ENCODE data around the gene TSSC4.

TSSC4 gene

GRCh38 chr11:2395211-2395730, 5.3 kb upstream of the TSSC4 start:
- H3K27ac ChIP-seq (ENCODE audit: low read depth, low read length): peak overlapping the region; percentile 100
- H3F3A ChIP-seq (ENCODE audit: control insufficient read depth, insufficient read depth): peaks cover 37% of the 10 kb centered on the region
- H3K36me3 ChIP-seq (ENCODE audit: control insufficient read depth, low read length): peaks cover 88% of the 10 kb centered on the region
- peaks cover 93% of the 10 kb centered on the region for H3K4me1 ChIP-seq (ENCODE audit: control insufficient read depth, low read length)
- peaks cover 64% of the 10 kb centered on the region for H3K79me2 ChIP-seq (ENCODE audit: control insufficient read depth, low read length)
- peak overlapping the region; percentile 89; the same call in 1 of the 2 replicates for H3K4me2 ChIP-seq (ENCODE audit: low read length)
- H3K9me3 ChIP-seq (ENCODE audit: control insufficient read depth, insufficient read depth, low read length): no peaks in the 10 kb centered on the region
- no peak for TF ChIP-seq EZH2phosphoT487 (IDR thresholded peaks at IDR 0.05; ENCODE audit: borderline replicate concordance, low read length)
- TF ChIP-seq CTCF (IDR thresholded peaks at IDR 0.05; ENCODE audit: low read depth, low read length, poor library complexity, severe bottlenecking): no peak
- H3K27me3 ChIP-seq (ENCODE audit: control insufficient read depth, low read length): no peaks in the 10 kb centered on the region
- H3K4me3 ChIP-seq (ENCODE audit: low read length): peak overlapping the region; percentile 87
- no peaks in the 10 kb centered on the region for H3K9me2 ChIP-seq (replicated peaks; ENCODE audit: control insufficient read depth, low read length)
- H4K20me1 ChIP-seq (ENCODE audit: control insufficient read depth, insufficient read depth, low read depth, low read length): peaks cover 2% of the 10 kb centered on the region; the same call in 1 of the 2 replicates

- Histone ChIP-seq H3K4me3 (ENCODE audit: low read length) (no peak overlapping the region), H3K9me3 (ENCODE audit: control insufficient read depth, insufficient read depth, low read length) (no peaks in the 10 kb centered on the region), H3K79me2 (ENCODE audit: control insufficient read depth, low read length) (peaks cover 61% of the 10 kb centered on the region), H3F3A (ENCODE audit: control insufficient read depth, insufficient read depth) (peaks cover 33% of the 10 kb centered on the region), H4K20me1 (ENCODE audit: control insufficient read depth, insufficient read depth, low read depth, low read length) (no peaks in the 10 kb centered on the region), H3K4me2 (ENCODE audit: low read length) (no peak overlapping the region), H3K36me3 (ENCODE audit: control insufficient read depth, low read length) (peaks cover 87% of the 10 kb centered on the region), H3K4me1 (ENCODE audit: control insufficient read depth, low read length) (peaks cover 88% of the 10 kb centered on the region), H3K9me2 (replicated peaks; ENCODE audit: control insufficient read depth, low read length) (no peaks in the 10 kb centered on the region), H3K27me3 (ENCODE audit: control insufficient read depth, low read length) (no peaks in the 10 kb centered on the region), H3K27ac (ENCODE audit: low read depth, low read length) (0 out of 2 replicates have a peak overlapping the region, but pooled peaks have one; percentile 100)
- TF ChIP-seq CTCF (IDR thresholded peaks at IDR 0.05; ENCODE audit: low read depth, low read length, poor library complexity, severe bottlenecking) (no peak), EZH2phosphoT487 (IDR thresholded peaks at IDR 0.05; ENCODE audit: borderline replicate concordance, low read length) (no peak)
These were observed 4.7 kb upstream of the TSSC4 start for GRCh38 chr11:2395856-2396255.

- peaks cover 61% of the 10 kb centered on the region for H3K79me2 ChIP-seq (ENCODE audit: control insufficient read depth, low read length)
- H3K9me3 ChIP-seq (ENCODE audit: control insufficient read depth, insufficient read depth, low read length): no peaks in the 10 kb centered on the region
- H3K4me3 ChIP-seq (ENCODE audit: low read length): no peak overlapping the region
- TF ChIP-seq EZH2phosphoT487 (IDR thresholded peaks at IDR 0.05; ENCODE audit: borderline replicate concordance, low read length): no peak
- H3K4me1 ChIP-seq (ENCODE audit: control insufficient read depth, low read length): peaks cover 83% of the 10 kb centered on the region
- H3K27me3 ChIP-seq (ENCODE audit: control insufficient read depth, low read length): no peaks in the 10 kb centered on the region
- no peaks in the 10 kb centered on the region for H4K20me1 ChIP-seq (ENCODE audit: control insufficient read depth, insufficient read depth, low read depth, low read length)
- H3K27ac ChIP-seq (ENCODE audit: low read depth, low read length): no peak overlapping the region
- no peak overlapping the region for H3K4me2 ChIP-seq (ENCODE audit: low read length)
- H3F3A ChIP-seq (ENCODE audit: control insufficient read depth, insufficient read depth): peaks cover 31% of the 10 kb centered on the region
- H3K9me2 ChIP-seq (replicated peaks; ENCODE audit: control insufficient read depth, low read length): no peaks in the 10 kb centered on the region
- H3K36me3 ChIP-seq (ENCODE audit: control insufficient read depth, low read length): peaks cover 84% of the 10 kb centered on the region
These were observed 4.1 kb upstream of the TSSC4 start for GRCh38 chr11:2396471-2396870.

- Histone ChIP-seq H3K79me2 (ENCODE audit: control insufficient read depth, low read length) (peaks cover 61% of the 10 kb centered on the region), H3K36me3 (ENCODE audit: control insufficient read depth, low read length) (peaks cover 82% of the 10 kb centered on the region), H3K4me1 (ENCODE audit: control insufficient read depth, low read length) (peaks cover 83% of the 10 kb centered on the region), H3K9me3 (ENCODE audit: control insufficient read depth, insufficient read depth, low read length) (no peaks in the 10 kb centered on the region), H3F3A (ENCODE audit: control insufficient read depth, insufficient read depth) (peaks cover 28% of the 10 kb centered on the region), H3K27me3 (ENCODE audit: control insufficient read depth, low read length) (no peaks in the 10 kb centered on the region), H3K4me2 (ENCODE audit: low read length) (no peak overlapping the region), H3K4me3 (ENCODE audit: low read length) (no peak overlapping the region), H3K27ac (ENCODE audit: low read depth, low read length) (no peak overlapping the region), H3K9me2 (replicated peaks; ENCODE audit: control insufficient read depth, low read length) (no peaks in the 10 kb centered on the region), H4K20me1 (ENCODE audit: control insufficient read depth, insufficient read depth, low read depth, low read length) (no peaks in the 10 kb centered on the region)
- TF ChIP-seq CTCF (IDR thresholded peaks at IDR 0.05; ENCODE audit: low read depth, low read length, poor library complexity, severe bottlenecking) (no peak), EZH2phosphoT487 (IDR thresholded peaks at IDR 0.05; ENCODE audit: borderline replicate concordance, low read length) (no peak)
These were observed 3.5 kb upstream of the TSSC4 start for GRCh38 chr11:2397005-2397404.

Measured in DOHH2 (cell line).